Stomach (tissue), 4 donors: ENCODE data around the gene OPN3.

ENCODE experiments used
- CTCF ChIP-seq, 7 experiments: fragments of 450-650 bp in 4 of 7; fragments of 200-600 bp in 3 of 7; sonication (generic) in 3 of 7; IDR thresholded peaks; one replicate each; pipeline ENCODE4 v1.5.1; 2016 to 2019; ENCODE audit warnings: antibody characterized with exemption in 7 of 7, control low read depth in 2 of 7, mild to moderate bottlenecking in 1 of 7
- POLR2A ChIP-seq, 4 donors: fragments of 450-650 bp; IDR thresholded peaks; one replicate each; pipeline ENCODE4 v1.6.1; 2016; ENCODE audit warnings: antibody characterized with exemption in 4 of 4, control low read depth in 2 of 4, mild to moderate bottlenecking in 1 of 4, moderate library complexity in 1 of 4
- POLR2AphosphoS5 ChIP-seq, 3 donors: sonication (generic); formaldehyde crosslinking; IDR thresholded peaks; one replicate each; pipeline ENCODE4 v1.6.1; 2016; ENCODE audit warnings: antibody characterized with exemption in 3 of 3

- TF ChIP-seq POLR2A (IDR thresholded peaks at IDR 0.05) (no peak), CTCF (IDR thresholded peaks at IDR 0.05) (no peak), POLR2AphosphoS5 (IDR thresholded peaks at IDR 0.05) (no peak)
Observed at GRCh38 chr1:241622669-241623068, 17.5 kb downstream of the OPN3 start.
